Effector CD8-positive, alpha-beta T cell (primary cell): ENCODE measurements around the gene NAB1.
A peak's percentile ranks its signal among the peaks of the same experiment; 100 is the strongest.
"Not testable (repeated sequence)": the region's sequence is repeated elsewhere in the genome, so short reads cannot be mapped to it uniquely, and the experiment has no call there.

ENCODE experiments used
- DNase-seq: peaks from one replicate; lab custom pipeline; 2025; lab: John Stamatoyannopoulos, UW

NAB1 gene

GRCh38 chr2:190670182-190670946 lies 21.5 kb downstream of the NAB1 start:
- DNase-seq: no peak

GRCh38 chr2:190674966-190675650 lies 26.2 kb downstream of the NAB1 start:
- no peak for DNase-seq

GRCh38 chr2:190677255-190677654 lies 28.4 kb downstream of the NAB1 start:
- DNase-seq: no peak

GRCh38 chr2:190678444-190679162 lies 29.7 kb downstream of the NAB1 start:
- no peak for DNase-seq

GRCh38 chr2:190679391-190679790 lies 30.5 kb downstream of the NAB1 start:
- no peak for DNase-seq

GRCh38 chr2:190679813-190680591 lies 31.1 kb downstream of the NAB1 start:
- DNase-seq: peak; percentile 28

- DNase-seq: no peak
Observed at GRCh38 chr2:190682168-190682567, 33.3 kb downstream of the NAB1 start.

- DNase-seq: no peak
Observed at GRCh38 chr2:190683802-190684201, 34.9 kb downstream of the NAB1 start.

GRCh38 chr2:190684931-190685330 lies 36.0 kb downstream of the NAB1 start:
- no peak for DNase-seq

GRCh38 chr2:190685333-190685732 lies 36.5 kb downstream of the NAB1 start:
- no peak for DNase-seq

GRCh38 chr2:190693533-190694232 lies 44.8 kb downstream of the NAB1 start:
- no peak for DNase-seq

GRCh38 chr2:190694479-190694878 lies 45.6 kb downstream of the NAB1 start:
- no peak for DNase-seq

GRCh38 chr2:190695739-190696138 lies 46.9 kb downstream of the NAB1 start:
- no peak for DNase-seq

- DNase-seq: no peak
Observed at GRCh38 chr2:190696792-190697398, 48.0 kb downstream of the NAB1 start.

GRCh38 chr2:190697421-190697820 lies 48.5 kb downstream of the NAB1 start:
- DNase-seq: no peak

- DNase-seq: no peak
Observed at GRCh38 chr2:190698895-190699294, 50.0 kb downstream of the NAB1 start.

GRCh38 chr2:190701586-190701985 lies 52.7 kb downstream of the NAB1 start:
- DNase-seq: no peak

- DNase-seq: no peak
Observed at GRCh38 chr2:190705280-190705679, 56.4 kb downstream of the NAB1 start.

- DNase-seq: no peak
Observed at GRCh38 chr2:190707726-190708125, 58.8 kb downstream of the NAB1 start.

GRCh38 chr2:190708650-190709049 lies 59.8 kb downstream of the NAB1 start:
- DNase-seq: not testable (repeated sequence)

GRCh38 chr2:190711069-190711468 lies 62.2 kb downstream of the NAB1 start:
- DNase-seq: no peak
